Neural cell (in vitro differentiated cells): ENCODE data around the gene CCDC15. TPM values are rescaled to one million over a fixed set of nuclear protein-coding genes. Genes with fewer than 3 reads are reported as not detected.

Experiments used
- H2AFZ ChIP-seq: fragments of 200-600, 300-800 bp; sonication (generic), shearing (Covaris generic); 2 replicates; pipeline ENCODE4 v1.6.0; 2014; ENCODE audit warnings: low read depth, mild to moderate bottlenecking, antibody characterized with exemption, low read length, moderate library complexity
- H3F3A ChIP-seq: fragments of 200-600 bp; shearing (Covaris generic); 2 replicates; pipeline ENCODE4 v1.6.1; 2016; ENCODE audit warnings: mild to moderate bottlenecking, moderate library complexity, mixed read lengths, antibody characterized with exemption, low read length; ENCODE audit not compliant: insufficient read depth, poor library complexity, severe bottlenecking
- H3K27ac ChIP-seq: fragments of 200-600, 300-800 bp; sonication (generic), shearing (Covaris generic); 2 replicates; pipeline ENCODE4 v1.5.1; 2014; ENCODE audit warnings: mild to moderate bottlenecking, low read length, moderate library complexity
- H3K27me3 ChIP-seq: fragments of 300-800, 200-600 bp; sonication (generic), shearing (Covaris generic); 2 replicates; pipeline ENCODE4 v1.6.0; 2014; ENCODE audit warnings: mild to moderate bottlenecking, low read depth, low read length, moderate library complexity; ENCODE audit not compliant: insufficient read depth
- H3K36me3 ChIP-seq: fragments of 300-800, 200-600 bp; sonication (generic), shearing (Covaris generic); 2 replicates; pipeline ENCODE4 v1.5.1; 2014; ENCODE audit warnings: mild to moderate bottlenecking, antibody characterized with exemption, low read length, moderate library complexity; ENCODE audit not compliant: insufficient read depth
- H3K4me2 ChIP-seq: fragments of 300-800, 200-600 bp; sonication (generic), shearing (Covaris generic); 2 replicates; pipeline ENCODE4 v1.6.0; 2014; ENCODE audit warnings: mild to moderate bottlenecking, low read length
- H3K4me3 ChIP-seq: fragments of 300-800, 200-600 bp; sonication (generic), shearing (Covaris generic); 2 replicates; pipeline ENCODE4 v1.5.1; 2014; ENCODE audit warnings: mild to moderate bottlenecking, low read length, moderate library complexity
- H3K79me2 ChIP-seq: fragments of 200-600 bp; shearing (Covaris generic); replicated peaks from 2 replicates; pipeline ENCODE4 v1.6.0; 2014; ENCODE audit warnings: mild to moderate bottlenecking, low read length, moderate library complexity; ENCODE audit not compliant: insufficient read depth
- H3K9ac ChIP-seq: fragments of 300-800, 200-600 bp; sonication (generic), shearing (Covaris generic); 2 replicates; pipeline ENCODE4 v1.6.1; 2016; ENCODE audit warnings: mild to moderate bottlenecking, low read length, mixed read lengths
- H3K9me2 ChIP-seq: fragments of 200-600 bp; shearing (Covaris generic); 2 replicates; pipeline ENCODE4 v1.6.1; 2016; ENCODE audit warnings: mild to moderate bottlenecking, low read length, mixed read lengths; ENCODE audit not compliant: insufficient read depth
- H3K9me3 ChIP-seq: fragments of 200-600, 300-800 bp; sonication (generic), shearing (Covaris generic); 2 replicates; pipeline ENCODE4 v1.6.1; 2016; ENCODE audit warnings: mild to moderate bottlenecking, mixed run types, low read length, moderate library complexity, mixed read lengths
- H4K20me1 ChIP-seq: fragments of 200-600 bp; shearing (Covaris generic); 2 replicates; pipeline ENCODE4 v1.6.1; 2016; ENCODE audit warnings: mild to moderate bottlenecking, mixed run types; ENCODE audit not compliant: insufficient read depth
- EP300 ChIP-seq: fragments of 450-650 bp; conservative IDR thresholded peaks from 2 replicates; pipeline ENCODE4 v1.6.1; 2014; ENCODE audit warnings: antibody characterized with exemption, mild to moderate bottlenecking, moderate library complexity; ENCODE audit not compliant: poor library complexity, severe bottlenecking
- EZH2 ChIP-seq: fragments of 200-600, 300-800 bp; shearing (Covaris generic), sonication (generic); IDR thresholded peaks from 2 replicates; pipeline ENCODE4 v1.6.1; 2014; ENCODE audit warnings: antibody characterized with exemption, low read length, borderline replicate concordance, mild to moderate bottlenecking; ENCODE audit not compliant: insufficient read depth, poor library complexity, severe bottlenecking
- MXI1 ChIP-seq: fragments of 450-650 bp; conservative IDR thresholded peaks from 2 replicates; pipeline ENCODE4 v1.6.1; 2014; ENCODE audit warnings: antibody characterized with exemption, mild to moderate bottlenecking; ENCODE audit not compliant: poor library complexity, severe bottlenecking
- POLR2AphosphoS5 ChIP-seq: IDR thresholded peaks from 2 replicates; pipeline ENCODE4 v1.6.1; 2012
- RAD21 ChIP-seq: fragments of 450-650 bp; conservative IDR thresholded peaks from 2 replicates; pipeline ENCODE4 v1.6.1; 2014; ENCODE audit warnings: antibody characterized with exemption, mild to moderate bottlenecking, moderate library complexity
- SMC3 ChIP-seq: fragments of 450-650 bp; conservative IDR thresholded peaks from 2 replicates; pipeline ENCODE4 v1.6.1; 2014; ENCODE audit warnings: antibody characterized with exemption, mild to moderate bottlenecking, moderate library complexity; ENCODE audit not compliant: poor library complexity
- TAF1 ChIP-seq: IDR thresholded peaks from 2 replicates; pipeline ENCODE4 v1.6.1; 2012; ENCODE audit warnings: low read depth
- polyA plus RNA-seq: library from polyadenylated mRNA; depleted of rRNA; stranded (reverse); fragments of >200 nt; gene quantifications from 2 replicates; pipeline ENCODE4 v1.2.3, GENCODE V29; 2014
- TF ChIP-seq, protein P1 (sequence below): IDR thresholded peaks from 2 replicates; pipeline ENCODE4 v1.6.1; 2012; ENCODE audit warnings: borderline replicate concordance
- TF ChIP-seq, protein P2 (sequence below): fragments of 450-650 bp; IDR thresholded peaks from 2 replicates; pipeline ENCODE4 v1.5.1; 2014; ENCODE audit warnings: antibody characterized with exemption, mild to moderate bottlenecking, moderate library complexity; ENCODE audit not compliant: poor library complexity, severe bottlenecking

Gene CCDC15
- polyA plus RNA-seq, 1 donor from 2014 or later = 2.5 TPM

DNA sequence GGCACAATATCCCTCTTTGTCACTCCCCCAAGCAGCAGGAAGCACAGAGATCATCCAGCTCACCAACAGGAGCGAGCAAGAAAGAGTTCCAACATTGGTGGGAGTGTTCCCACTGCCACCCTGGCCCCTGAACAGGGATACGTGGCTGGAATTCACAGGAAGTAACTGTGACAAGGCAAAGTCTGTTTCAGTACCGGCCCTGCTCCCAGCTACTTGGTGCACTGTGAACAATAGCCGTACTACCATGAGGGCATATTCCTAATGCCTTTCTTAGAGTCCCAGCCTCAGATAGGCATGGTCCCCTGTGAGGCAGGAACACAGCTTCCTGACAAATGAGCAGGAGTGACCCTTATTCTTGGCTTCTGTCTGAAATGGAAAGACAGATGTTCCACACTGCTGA is 107.3 kb downstream of the CCDC15 start:
- no peak overlapping the region for H3K9ac ChIP-seq
- no peak overlapping the region for H3K4me3 ChIP-seq
- H3K27ac ChIP-seq = no peak overlapping the region
- peaks cover 54% of the 10 kb centered on the region for H3K27me3 ChIP-seq
- no peak overlapping the region for H3K4me2 ChIP-seq
- H4K20me1 ChIP-seq = no peaks in the 10 kb centered on the region
- H3K9me2 ChIP-seq = no peaks in the 10 kb centered on the region
- H2AFZ ChIP-seq = no peak overlapping the region
- H3F3A ChIP-seq = no peaks in the 10 kb centered on the region
- no peaks in the 10 kb centered on the region for H3K79me2 ChIP-seq
- no peaks in the 10 kb centered on the region for H3K36me3 ChIP-seq
- TF ChIP-seq, protein P1, sequence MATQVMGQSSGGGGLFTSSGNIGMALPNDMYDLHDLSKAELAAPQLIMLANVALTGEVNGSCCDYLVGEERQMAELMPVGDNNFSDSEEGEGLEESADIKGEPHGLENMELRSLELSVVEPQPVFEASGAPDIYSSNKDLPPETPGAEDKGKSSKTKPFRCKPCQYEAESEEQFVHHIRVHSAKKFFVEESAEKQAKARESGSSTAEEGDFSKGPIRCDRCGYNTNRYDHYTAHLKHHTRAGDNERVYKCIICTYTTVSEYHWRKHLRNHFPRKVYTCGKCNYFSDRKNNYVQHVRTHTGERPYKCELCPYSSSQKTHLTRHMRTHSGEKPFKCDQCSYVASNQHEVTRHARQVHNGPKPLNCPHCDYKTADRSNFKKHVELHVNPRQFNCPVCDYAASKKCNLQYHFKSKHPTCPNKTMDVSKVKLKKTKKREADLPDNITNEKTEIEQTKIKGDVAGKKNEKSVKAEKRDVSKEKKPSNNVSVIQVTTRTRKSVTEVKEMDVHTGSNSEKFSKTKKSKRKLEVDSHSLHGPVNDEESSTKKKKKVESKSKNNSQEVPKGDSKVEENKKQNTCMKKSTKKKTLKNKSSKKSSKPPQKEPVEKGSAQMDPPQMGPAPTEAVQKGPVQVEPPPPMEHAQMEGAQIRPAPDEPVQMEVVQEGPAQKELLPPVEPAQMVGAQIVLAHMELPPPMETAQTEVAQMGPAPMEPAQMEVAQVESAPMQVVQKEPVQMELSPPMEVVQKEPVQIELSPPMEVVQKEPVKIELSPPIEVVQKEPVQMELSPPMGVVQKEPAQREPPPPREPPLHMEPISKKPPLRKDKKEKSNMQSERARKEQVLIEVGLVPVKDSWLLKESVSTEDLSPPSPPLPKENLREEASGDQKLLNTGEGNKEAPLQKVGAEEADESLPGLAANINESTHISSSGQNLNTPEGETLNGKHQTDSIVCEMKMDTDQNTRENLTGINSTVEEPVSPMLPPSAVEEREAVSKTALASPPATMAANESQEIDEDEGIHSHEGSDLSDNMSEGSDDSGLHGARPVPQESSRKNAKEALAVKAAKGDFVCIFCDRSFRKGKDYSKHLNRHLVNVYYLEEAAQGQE = no peak
- TF ChIP-seq SMC3 = no peak
- TF ChIP-seq, protein P2, sequence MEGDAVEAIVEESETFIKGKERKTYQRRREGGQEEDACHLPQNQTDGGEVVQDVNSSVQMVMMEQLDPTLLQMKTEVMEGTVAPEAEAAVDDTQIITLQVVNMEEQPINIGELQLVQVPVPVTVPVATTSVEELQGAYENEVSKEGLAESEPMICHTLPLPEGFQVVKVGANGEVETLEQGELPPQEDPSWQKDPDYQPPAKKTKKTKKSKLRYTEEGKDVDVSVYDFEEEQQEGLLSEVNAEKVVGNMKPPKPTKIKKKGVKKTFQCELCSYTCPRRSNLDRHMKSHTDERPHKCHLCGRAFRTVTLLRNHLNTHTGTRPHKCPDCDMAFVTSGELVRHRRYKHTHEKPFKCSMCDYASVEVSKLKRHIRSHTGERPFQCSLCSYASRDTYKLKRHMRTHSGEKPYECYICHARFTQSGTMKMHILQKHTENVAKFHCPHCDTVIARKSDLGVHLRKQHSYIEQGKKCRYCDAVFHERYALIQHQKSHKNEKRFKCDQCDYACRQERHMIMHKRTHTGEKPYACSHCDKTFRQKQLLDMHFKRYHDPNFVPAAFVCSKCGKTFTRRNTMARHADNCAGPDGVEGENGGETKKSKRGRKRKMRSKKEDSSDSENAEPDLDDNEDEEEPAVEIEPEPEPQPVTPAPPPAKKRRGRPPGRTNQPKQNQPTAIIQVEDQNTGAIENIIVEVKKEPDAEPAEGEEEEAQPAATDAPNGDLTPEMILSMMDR = no peak
- no peak for TF ChIP-seq POLR2AphosphoS5
- TF ChIP-seq EZH2 = no peak
- no peak for TF ChIP-seq TAF1
- H3K9me3 ChIP-seq = no peaks in the 10 kb centered on the region

DNA sequence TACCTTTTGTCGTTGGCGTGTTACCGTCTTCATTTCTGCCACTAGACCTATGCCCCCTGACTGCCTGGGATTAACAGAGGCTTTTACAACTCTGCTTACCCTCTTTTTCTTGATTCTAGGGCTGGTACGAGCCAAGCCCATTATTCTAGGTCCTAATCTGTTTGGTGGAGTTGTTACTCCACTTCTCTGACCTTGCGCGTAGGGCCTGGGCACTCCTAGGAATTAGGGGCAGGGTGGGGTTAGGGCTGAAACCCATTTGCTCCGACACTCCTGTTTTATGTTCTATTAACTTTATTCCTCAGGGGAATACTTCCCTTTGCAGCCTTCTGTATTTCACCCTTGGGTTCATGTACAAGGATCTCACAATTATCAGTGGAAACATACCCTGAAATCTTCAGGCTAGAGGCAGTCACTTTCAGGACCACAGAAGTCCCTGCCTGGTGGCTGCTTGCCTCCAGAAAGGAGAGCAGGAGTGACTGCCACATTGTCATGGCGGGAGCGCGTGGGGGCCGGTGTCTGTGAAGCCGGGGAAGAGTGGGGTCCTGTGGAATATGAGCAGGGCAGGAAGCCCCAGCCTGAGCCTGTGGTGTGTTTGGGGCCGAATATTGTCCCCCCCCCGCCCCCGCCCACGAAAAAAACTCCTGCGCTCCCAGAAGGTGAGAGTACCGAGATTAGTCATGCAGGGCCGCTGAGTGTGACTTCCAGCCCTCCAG is 108.4 kb downstream of the CCDC15 start:
- no peak overlapping the region for H3K27ac ChIP-seq
- H3K27me3 ChIP-seq = peaks cover 55% of the 10 kb centered on the region
- no peak for TF ChIP-seq TAF1
- TF ChIP-seq, protein P1 = no peak
- TF ChIP-seq MXI1 = no peak
- TF ChIP-seq EP300 = no peak
- no peak for TF ChIP-seq SMC3
- no peak for TF ChIP-seq EZH2
- TF ChIP-seq POLR2AphosphoS5 = no peak
- TF ChIP-seq RAD21 = no peak
- TF ChIP-seq, protein P2 = no peak

More for the DNA sequence above, 108.4 kb downstream of the CCDC15 start:
- Histone ChIP-seq H3K4me2 (no peak overlapping the region), H4K20me1 (no peaks in the 10 kb centered on the region), H3K9ac (peak overlapping the region; percentile 26), H2AFZ (no peak overlapping the region), H3F3A (no peaks in the 10 kb centered on the region), H3K9me2 (no peaks in the 10 kb centered on the region), H3K4me3 (peak overlapping the region; percentile 66), H3K36me3 (no peaks in the 10 kb centered on the region), H3K79me2 (no peaks in the 10 kb centered on the region), H3K9me3 (no peaks in the 10 kb centered on the region)
